CD14-positive monocyte (primary cell): ENCODE measurements around the gene RASD1. TPM values are rescaled to one million over a fixed set of nuclear protein-coding genes. Genes with fewer than 3 reads are reported as not detected.

Experiments used
- DNase-seq, 3 donors: peaks; one replicate each; pipeline ENCODE4 v3.0.0-alpha.2; 2011 to 2022
- H2AFZ ChIP-seq: 2 replicates; pipeline ENCODE4 v1.6.0; 2012; ENCODE audit warnings: mild to moderate bottlenecking, low read depth, low read length, inconsistent platforms; ENCODE audit not compliant: insufficient read depth, poor library complexity, severe bottlenecking
- H3K27ac ChIP-seq, 2 donors: 1 replicate in 1 of 2; 2 replicates in 1 of 2; pipeline ENCODE4 v1.5.1; 2012 to 2013; ENCODE audit warnings: low read length in 2 of 2, control low read depth in 1 of 2, inconsistent platforms in 1 of 2, low read depth in 1 of 2, mild to moderate bottlenecking in 1 of 2
- H3K27me3 ChIP-seq, 2 donors: one replicate each; pipeline versions ENCODE4 v1.6.0 to v1.6.1; 2011 to 2013; ENCODE audit warnings: low read length in 2 of 2; ENCODE audit not compliant: control insufficient read depth in 2 of 2, insufficient read depth in 2 of 2
- H3K36me3 ChIP-seq, 2 donors: replicated peaks in 1 of 2; 1 replicate in 1 of 2; 2 replicates in 1 of 2; pipeline versions ENCODE4 v1.5.1 to v1.6.1; 2012 to 2013; ENCODE audit warnings: low read length in 2 of 2, control low read depth in 1 of 2, inconsistent platforms in 1 of 2, mild to moderate bottlenecking in 1 of 2; ENCODE audit not compliant: insufficient read depth in 2 of 2, control insufficient read depth in 1 of 2
- H3K4me1 ChIP-seq, 2 donors: 1 replicate in 1 of 2; 2 replicates in 1 of 2; pipeline versions ENCODE4 v1.5.1 to v1.6.1; 2012 to 2013; ENCODE audit warnings: low read length in 2 of 2, control low read depth in 1 of 2, inconsistent platforms in 1 of 2, mild to moderate bottlenecking in 1 of 2, moderate library complexity in 1 of 2; ENCODE audit not compliant: insufficient read depth in 2 of 2, control insufficient read depth in 1 of 2
- H3K4me2 ChIP-seq: replicated peaks from 2 replicates; pipeline ENCODE3; 2012; ENCODE audit warnings: low read length, moderate library complexity, mild to moderate bottlenecking; ENCODE audit not compliant: poor library complexity, severe bottlenecking; ENCODE audit errors: extremely low read depth
- H3K4me3 ChIP-seq, 3 experiments: fragments of 200-600 bp in 1 of 3; sonication (generic) in 1 of 3; replicated peaks in 1 of 3; 1 replicate in 2 of 3; 2 replicates in 1 of 3; pipeline ENCODE4 v1.5.1; 2011 to 2013; ENCODE audit warnings: low read length in 3 of 3, mild to moderate bottlenecking in 3 of 3, control low read depth in 2 of 3, low read depth in 2 of 3, inconsistent platforms in 1 of 3, moderate library complexity in 1 of 3
- H3K79me2 ChIP-seq: 2 replicates; pipeline ENCODE4 v1.6.0; 2012; ENCODE audit warnings: mild to moderate bottlenecking, control low read depth, inconsistent platforms, low read length, moderate library complexity; ENCODE audit not compliant: insufficient read depth
- H3K9ac ChIP-seq: 2 replicates; pipeline ENCODE4 v1.6.0; 2017; ENCODE audit warnings: low read length, mild to moderate bottlenecking; ENCODE audit not compliant: insufficient read depth, poor library complexity, severe bottlenecking
- H3K9me3 ChIP-seq, 2 donors: replicated peaks in 1 of 2; 1 replicate in 1 of 2; 2 replicates in 1 of 2; pipeline versions ENCODE4 v1.5.1 to v1.6.1; 2012 to 2013; ENCODE audit warnings: low read length in 2 of 2, control low read depth in 1 of 2; ENCODE audit not compliant: control insufficient read depth in 1 of 2, insufficient read depth in 1 of 2
- H4K20me1 ChIP-seq: 2 replicates; pipeline ENCODE4 v1.6.0; 2012; ENCODE audit warnings: mild to moderate bottlenecking, low read length, control low read depth, moderate library complexity; ENCODE audit not compliant: insufficient read depth
- H3K27ac Mint-ChIP-seq, 7 donors: one replicate each; pipeline ENCODE4 v1.8.0; 2020; ENCODE audit warnings: mild to moderate bottlenecking in 7 of 7, mixed read lengths in 7 of 7, moderate library complexity in 6 of 7, inconsistent platforms in 2 of 7
- H3K27me3 Mint-ChIP-seq, 3 donors: one replicate each; pipeline ENCODE4 v1.8.0; 2021 to 2022; ENCODE audit warnings: low read depth in 3 of 3, mild to moderate bottlenecking in 3 of 3, mixed read lengths in 3 of 3, moderate library complexity in 3 of 3, inconsistent platforms in 1 of 3
- H3K36me3 Mint-ChIP-seq, 2 donors: one replicate each; pipeline ENCODE4 v1.8.0; 2020; ENCODE audit warnings: mixed read lengths in 2 of 2, inconsistent platforms in 1 of 2, mild to moderate bottlenecking in 1 of 2
- H3K4me1 Mint-ChIP-seq: one replicate; pipeline ENCODE4 v1.8.0; 2020; ENCODE audit warnings: mild to moderate bottlenecking, mixed read lengths
- H3K4me3 Mint-ChIP-seq, 2 donors: one replicate each; pipeline ENCODE4 v1.8.0; 2020; ENCODE audit warnings: mild to moderate bottlenecking in 2 of 2, mixed read lengths in 2 of 2, moderate library complexity in 1 of 2
- H3K9me3 Mint-ChIP-seq, 7 donors: one replicate each; pipeline ENCODE4 v1.8.0; 2020 to 2022; ENCODE audit warnings: mixed read lengths in 7 of 7, mild to moderate bottlenecking in 6 of 7, moderate library complexity in 6 of 7, inconsistent platforms in 2 of 7
- CTCF ChIP-seq: fragments of 200-600 bp; IDR thresholded peaks from one replicate; pipeline ENCODE4 v1.8.0; 2022; ENCODE audit warnings: antibody characterized with exemption, mild to moderate bottlenecking
- WGBS: methylation state at CpG from one replicate; pipeline ENCODE4 v1.1.5; 2013; ENCODE audit warnings: missing lambda C conversion rate; ENCODE audit not compliant: insufficient coverage; 5-methylcytosine and 5-hydroxymethylcytosine counted together
- intact Hi-C, 2 donors: fragments of 100-400 bp; cut with micrococcal nuclease; formaldehyde crosslinking; loops; one replicate each; pipeline versions ENCODE4 v1.15.0 to v1.15.1; 2023
- polyA plus RNA-seq, 3 donors: library from polyadenylated mRNA; depleted of rRNA in 1 of 3; unstranded in 2 of 3; stranded (reverse) in 1 of 3; fragments of 300-500 nt in 2 of 3; fragments of >200 nt in 1 of 3; fragmentation: Illumina TruSeq in 2 of 3; gene quantifications; 1 replicate in 2 of 3; 2 replicates in 1 of 3; pipeline ENCODE4 v1.2.3, GENCODE V29; 2012 to 2021
- small RNA-seq: library from RNA; depleted of rRNA; stranded (forward); fragments of <200 nt; gene quantifications from one replicate; pipeline ENCODE3, GENCODE V24; 2012; ENCODE audit warnings: low read depth; ENCODE audit not compliant: insufficient read length

RASD1 gene
- polyA plus RNA-seq, 3 donors, result 0.88 to 12.4 (median 1.3) TPM

GRCh38 chr17:17445925-17446665 is 50.1 kb downstream of the RASD1 start:
- 70% methylated on average over 6 of the region's 12 CpGs for WGBS
- Mint-ChIP-seq H3K4me3 (no peak overlapping the region), H3K36me3 (no peaks in the 10 kb centered on the region), H3K27me3 (peaks cover 0 to 2% (median 1%) of the 10 kb centered on the region in 3 donors), H3K9me3 (peaks cover 0 to 2% (median 0%) of the 10 kb centered on the region in 7 donors), H3K4me1 (no peaks in the 10 kb centered on the region), H3K27ac (peak overlapping the region in 2 of 7 donors; percentile 3 to 81)
- no peak overlapping the region for H3K4me3 ChIP-seq
- no peaks in the 10 kb centered on the region for H4K20me1 ChIP-seq
- DNase-seq, result no peak
- H2AFZ ChIP-seq, result no peak overlapping the region
- H3K27ac ChIP-seq, result no peak overlapping the region
- no peak overlapping the region for H3K4me2 ChIP-seq
- TF ChIP-seq CTCF, result no peak
- intact Hi-C loops, result no loop called here
- H3K9me3 ChIP-seq, result no peaks in the 10 kb centered on the region
- no peaks in the 10 kb centered on the region for H3K4me1 ChIP-seq
- H3K36me3 ChIP-seq, result no peaks in the 10 kb centered on the region
- H3K27me3 ChIP-seq, result no peaks in the 10 kb centered on the region
- no peaks in the 10 kb centered on the region for H3K79me2 ChIP-seq
- H3K9ac ChIP-seq, result no peak overlapping the region

GRCh38 chr17:17445296-17445924 is 50.8 kb downstream of the RASD1 start:
- no peak overlapping the region for H3K4me2 ChIP-seq
- H3K27me3 Mint-ChIP-seq, result peaks cover 0 to 2% (median 2%) of the 10 kb centered on the region in 3 donors

More at GRCh38 chr17:17445296-17445924, 50.8 kb downstream of the RASD1 start:
- 83% methylated on average over 7 of the region's 8 CpGs for WGBS
- no peak for DNase-seq
- no peaks in the 10 kb centered on the region for H3K4me1 Mint-ChIP-seq
- Histone ChIP-seq H3K9ac (no peak overlapping the region), H3K79me2 (no peaks in the 10 kb centered on the region), H3K4me3 (no peak overlapping the region), H3K4me1 (no peaks in the 10 kb centered on the region), H3K27ac (no peak overlapping the region), H2AFZ (no peak overlapping the region), H3K9me3 (no peaks in the 10 kb centered on the region), H4K20me1 (no peaks in the 10 kb centered on the region), H3K27me3 (no peaks in the 10 kb centered on the region), H3K36me3 (no peaks in the 10 kb centered on the region)
- H3K4me3 Mint-ChIP-seq, result no peak overlapping the region
- no peak overlapping the region for H3K27ac Mint-ChIP-seq
- H3K9me3 Mint-ChIP-seq, result peaks cover 0 to 2% (median 0%) of the 10 kb centered on the region in 7 donors
- H3K36me3 Mint-ChIP-seq, result no peaks in the 10 kb centered on the region
- intact Hi-C loops, result no loop called here
- TF ChIP-seq CTCF, result no peak

Small RNA genes within 50 kb of the gene (small RNA-seq; reads per million reads assigned to genes)
- gene RF00019, result not detected

Other genes starting within 250 kb of the RASD1 start
- gene COPS3, start 215.1 kb downstream of the RASD1 start, polyA plus RNA-seq, result 100 to 1,000 TPM in 2 of 3 donors, 10 to 100 TPM in 1; 47.6 to 122 (median 117) TPM
- under 1 TPM; 0.23 to 0.57 (median 0.25) TPM for gene NT5M, start 193.0 kb downstream of the RASD1 start, polyA plus RNA-seq
- gene MED9, start 19.4 kb downstream of the RASD1 start, polyA plus RNA-seq, result 1 to 10 TPM; 5.6 to 6.9 (median 6.1) TPM
- 10 to 100 TPM; 26.7 to 41.0 (median 38.4) TPM for gene PEMT, start 95.3 kb upstream of the RASD1 start, polyA plus RNA-seq
- 1 to 10 TPM in 2 of 3 donors, under 1 TPM in 1; 0.89 to 4.4 (median 1.5) TPM for gene RAI1, start 185.1 kb upstream of the RASD1 start, polyA plus RNA-seq